Astrocyte of the cerebellum (primary cell): ENCODE measurements around the gene RBMS1.
A peak's percentile ranks its signal among the peaks of the same experiment; 100 is the strongest.

Experiments
- DNase-seq: peaks from one replicate; pipeline ENCODE4 v3.0.0-alpha.2; 2011; ENCODE audit warnings: low read depth
- H3K4me3 ChIP-seq: 2 replicates; pipeline ENCODE4 v1.5.1; 2011; ENCODE audit warnings: mild to moderate bottlenecking, low read depth, low read length, moderate library complexity
- CTCF ChIP-seq: IDR thresholded peaks from 2 replicates; pipeline ENCODE4 v1.5.1; 2012; ENCODE audit warnings: low read length, low read depth, moderate library complexity, mild to moderate bottlenecking; ENCODE audit errors: missing control alignments
- in situ Hi-C: cut with HindIII; loops from 2 replicates; pipeline ENCODE4 v1.10.0; 2017; ENCODE audit warnings: low sequenced_read_pairs

Gene RBMS1

GRCh38 chr2:160432633-160433032, 61.0 kb downstream of the RBMS1 start:
- no peak for DNase-seq
- in situ Hi-C loops, result no loop called here
- H3K4me3 ChIP-seq, result no peak overlapping the region
- TF ChIP-seq CTCF, result no peak

DNA sequence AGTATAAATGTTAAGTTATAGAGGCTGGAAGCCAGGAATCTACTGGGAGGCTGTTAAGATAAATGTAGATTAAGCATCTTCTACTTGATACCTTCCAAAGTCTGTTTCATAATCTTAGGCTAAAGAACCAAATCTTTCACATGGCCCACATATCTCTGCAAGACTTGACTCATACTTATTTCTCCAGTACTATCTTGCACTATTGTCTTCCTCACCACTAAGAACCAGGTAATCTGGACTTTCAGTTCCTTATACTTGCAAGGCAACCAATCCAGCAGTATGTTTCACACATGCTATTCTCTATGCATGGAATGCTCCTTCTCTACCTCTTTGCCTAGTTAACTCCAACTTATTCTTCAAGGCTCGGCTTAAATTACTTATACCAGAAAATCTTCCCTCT, 62.2 kb downstream of the RBMS1 start:
- no peak for TF ChIP-seq CTCF
- in situ Hi-C loops, result no loop called here
- no peak overlapping the region for H3K4me3 ChIP-seq

GRCh38 chr2:160430001-160430344, 63.6 kb downstream of the RBMS1 start:
- in situ Hi-C loops, result no loop called here
- H3K4me3 ChIP-seq, result no peak overlapping the region
- TF ChIP-seq CTCF, result no peak
- DNase-seq, result no peak

More for the DNA sequence above, 62.2 kb downstream of the RBMS1 start:
- DNase-seq, result no peak

- no peak overlapping the region for H3K4me3 ChIP-seq
- in situ Hi-C loops, result no loop called here
- peak; percentile 59 for DNase-seq
- no peak for TF ChIP-seq CTCF
These were observed 64.2 kb downstream of the RBMS1 start for GRCh38 chr2:160429248-160430000.

GRCh38 chr2:160428405-160428763, 65.2 kb downstream of the RBMS1 start:
- in situ Hi-C loops, result no loop called here
- DNase-seq, result no peak
- no peak overlapping the region for H3K4me3 ChIP-seq
- TF ChIP-seq CTCF, result no peak

DNA sequence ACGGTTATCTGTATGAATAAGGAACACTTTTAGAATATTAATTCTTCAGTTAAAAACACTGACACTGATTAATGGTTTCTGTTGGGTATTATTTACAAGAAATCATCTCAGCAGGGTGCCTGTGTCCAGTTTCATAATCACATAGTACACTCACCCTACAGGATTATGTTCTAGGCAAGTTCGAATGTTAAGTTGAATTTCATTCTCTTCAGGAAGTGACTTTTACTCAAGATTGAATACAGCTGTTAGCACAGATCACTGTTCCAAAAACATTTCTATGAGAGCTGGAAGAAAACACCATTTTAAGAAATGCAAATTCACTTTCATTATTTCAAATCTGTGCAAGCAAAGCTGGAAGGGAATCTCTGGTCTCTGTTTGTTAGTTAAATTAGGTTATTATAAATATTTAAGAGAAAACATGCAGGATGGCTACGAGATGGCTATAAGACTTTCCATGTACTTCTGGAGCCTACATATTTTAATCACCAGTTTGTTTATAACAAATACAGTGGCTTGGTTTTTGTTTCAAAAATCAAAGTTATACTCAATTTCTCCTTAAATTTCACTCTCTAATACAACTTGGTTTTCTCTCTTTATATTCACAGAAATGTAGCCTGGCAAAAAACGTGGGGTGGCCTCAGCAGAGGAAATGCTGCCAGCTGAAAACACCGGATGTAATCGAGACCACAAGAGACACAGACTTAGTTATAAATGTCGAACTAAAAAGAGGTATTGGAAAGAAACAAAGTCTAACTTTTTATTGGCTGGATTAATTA, 65.8 kb downstream of the RBMS1 start:
- no peak for DNase-seq
- in situ Hi-C loops, result no loop called here
- TF ChIP-seq CTCF, result no peak
- H3K4me3 ChIP-seq, result no peak overlapping the region
